ENCODE data around the gene MRPL2.

- TF ChIP-seq CTCF (conservative IDR thresholded peaks at IDR 0.05 in 1 of 2, IDR thresholded peaks at IDR 0.05 in 1 of 2; ENCODE audit: low read depth in 1 of 2, low read length in 2 of 2) (no peak), EZH2 (IDR thresholded peaks at IDR 0.05; ENCODE audit: low read length, missing control alignments) (no peak)
Observed at GRCh38 chr6:43076464-43077332, 17.5 kb upstream of the MRPL2 start.

Data from fibroblast of lung (primary cell).